HepG2 (cell line): ENCODE data around the gene PLPP3. TPM values are rescaled to one million over a fixed set of nuclear protein-coding genes. Genes with fewer than 3 reads are reported as not detected.

Experiments used
- ARNTL ChIP-seq: sonication (generic); formaldehyde crosslinking; IDR thresholded peaks from 2 replicates; pipeline ENCODE4 v1.4.0; 2020; ENCODE audit warnings: mild to moderate bottlenecking, missing genetic modification reagents
- ATF2 ChIP-seq: sonication (generic); formaldehyde crosslinking; IDR thresholded peaks from 2 replicates; pipeline ENCODE4 v1.4.0; 2020; ENCODE audit warnings: missing genetic modification reagents
- CREM ChIP-seq, 2 experiments: sonication (generic) in 1 of 2; formaldehyde crosslinking in 1 of 2; IDR thresholded peaks; 2 replicates each; pipeline versions ENCODE4 v1.4.0 to v1.6.1; 2016 to 2020; ENCODE audit warnings: antibody characterized with exemption in 1 of 2, mild to moderate bottlenecking in 1 of 2, missing genetic modification reagents in 1 of 2
- FOXA3 ChIP-seq: IDR thresholded peaks from 2 replicates; pipeline ENCODE4 v1.6.1; 2016; ENCODE audit warnings: missing genetic modification reagents, missing compliant biosample characterization
- GATAD1 ChIP-seq: IDR thresholded peaks from 2 replicates; pipeline ENCODE4 v1.6.1; 2016; ENCODE audit warnings: missing genetic modification reagents, missing compliant biosample characterization
- GLI4 ChIP-seq: sonication (generic); formaldehyde crosslinking; IDR thresholded peaks from 2 replicates; pipeline ENCODE4 v1.5.1; 2020; ENCODE audit warnings: missing genetic modification reagents, mild to moderate bottlenecking, moderate library complexity, borderline replicate concordance
- KDM5B ChIP-seq: sonication (generic); formaldehyde crosslinking; IDR thresholded peaks from 2 replicates; pipeline ENCODE4 v1.4.0; 2020; ENCODE audit warnings: missing genetic modification reagents, mild to moderate bottlenecking, borderline replicate concordance
- NR2F2 ChIP-seq: IDR thresholded peaks from 2 replicates; pipeline ENCODE4 v1.6.1; 2012; ENCODE audit warnings: low read depth, inconsistent platforms, borderline replicate concordance
- PATZ1 ChIP-seq: sonication (generic); formaldehyde crosslinking; IDR thresholded peaks from 2 replicates; pipeline ENCODE4 v1.4.0; 2020; ENCODE audit warnings: missing genetic modification reagents
- POLR2AphosphoS5 ChIP-seq: IDR thresholded peaks from 2 replicates; pipeline ENCODE4 v1.6.1; 2012; ENCODE audit warnings: low read depth, low read length
- REST ChIP-seq, 2 experiments: IDR thresholded peaks; 2 replicates each; pipeline ENCODE4 v1.6.1; 2011 to 2012; ENCODE audit warnings: low read length in 2 of 2, borderline replicate concordance in 1 of 2, low read depth in 1 of 2, mild to moderate bottlenecking in 1 of 2, moderate library complexity in 1 of 2
- SRSF4 ChIP-seq: fragments of 200-400 bp; formaldehyde crosslinking; IDR thresholded peaks from one replicate; pipeline ENCODE4 v1.6.1; 2018; ENCODE audit warnings: mild to moderate bottlenecking, low read depth, low read length, moderate library complexity; ENCODE audit not compliant: poor library complexity, severe bottlenecking
- TGIF2 ChIP-seq: IDR thresholded peaks from 2 replicates; pipeline ENCODE4 v1.6.1; 2016; ENCODE audit warnings: control low read depth, missing compliant biosample characterization
- YY1 ChIP-seq: IDR thresholded peaks from 2 replicates; pipeline ENCODE4 v1.6.1; 2011; ENCODE audit warnings: low read length, low read depth, moderate library complexity, mild to moderate bottlenecking; ENCODE audit not compliant: insufficient read depth, insufficient replicate concordance
- ZNF30 ChIP-seq: sonication (generic); formaldehyde crosslinking; IDR thresholded peaks from 2 replicates; pipeline ENCODE4 v1.5.0; 2020; ENCODE audit warnings: mild to moderate bottlenecking, missing genetic modification reagents
- ZNF512 ChIP-seq: sonication (generic); formaldehyde crosslinking; IDR thresholded peaks from 2 replicates; pipeline ENCODE4 v1.4.0; 2020; ENCODE audit warnings: mild to moderate bottlenecking, missing genetic modification reagents
- ZNF530 ChIP-seq: sonication (generic); formaldehyde crosslinking; IDR thresholded peaks from 2 replicates; pipeline ENCODE4 v1.5.0; 2020; ENCODE audit warnings: low read depth, mild to moderate bottlenecking, missing genetic modification reagents
- ZNF644 ChIP-seq: IDR thresholded peaks from 2 replicates; pipeline ENCODE4 v1.6.1; 2016; ENCODE audit warnings: low read depth
- ZNF816 ChIP-seq: sonication (generic); formaldehyde crosslinking; IDR thresholded peaks from 2 replicates; pipeline ENCODE4 v1.8.0; 2022; ENCODE audit warnings: missing genetic modification reagents, mild to moderate bottlenecking, borderline replicate concordance
- polyA plus RNA-seq, 8 experiments: library from polyadenylated mRNA; depleted of rRNA in 3 of 8; stranded (reverse) in 7 of 8; unstranded in 1 of 8; fragments of >200 nt; fragmentation: Illumina TruSeq in 4 of 8; extraction: Trizol in 4 of 8; gene quantifications; 2 replicates each; pipeline versions ENCODE4 v1.2.1 to v1.2.3, GENCODE V29; 2011 to 2016; ENCODE audit warnings: low read depth in 4 of 8, missing spikeins in 1 of 8, mixed read lengths in 1 of 8; ENCODE audit not compliant: insufficient read depth in 1 of 8
- total RNA-seq, 5 experiments: library from RNA; depleted of rRNA; stranded (reverse); fragments of >200 nt; fragmentation: Illumina TruSeq; extraction: Trizol; gene quantifications; 2 replicates each; pipeline ENCODE4 v1.2.3, GENCODE V29; 2016; ENCODE audit warnings: low read depth in 1 of 5
- TF ChIP-seq, protein P1 (sequence below): sonication (generic); formaldehyde crosslinking; IDR thresholded peaks from 2 replicates; pipeline ENCODE4 v1.8.0; 2022; ENCODE audit warnings: missing genetic modification reagents, mild to moderate bottlenecking, borderline replicate concordance

The PLPP3 gene
- total and polyA plus RNA-seq, 2 of the 13 experiments (the other 11 are each of a cell fraction or from before 2014, with no cell fraction given), result 49.7 to 65.8 TPM

GRCh38 chr1:56563568-56563967, 15.8 kb downstream of the PLPP3 start (continued):
- TF ChIP-seq ARNTL (CRISPR knock-in tag) (0 out of 2 replicates have a peak, but pooled peaks have one; percentile 48), TGIF2 (CRISPR knock-in tag) (peak; percentile 54; the same call in 1 of the 2 replicates), SRSF4 (no peak), GLI4 (no peak), REST (IDR thresholded peaks at IDR 0.05; ENCODE audit: borderline replicate concordance in 1 of 2, low read depth in 1 of 2, low read length in 2 of 2) (no peak), ZNF816 (CRISPR knock-in tag) (no peak), GATAD1 (CRISPR knock-in tag) (0 out of 2 replicates have a peak, but pooled peaks have one; percentile 27), ATF2 (peak; percentile 56; the same call in 1 of the 2 replicates), ZNF530 (CRISPR knock-in tag) (no peak), FOXA3 (CRISPR knock-in tag) (peak; percentile 70), NR2F2 (0 out of 2 replicates have a peak, but pooled peaks have one; percentile 22), KDM5B (CRISPR knock-in tag) (no peak), ZNF30 (no peak), POLR2AphosphoS5 (peak; percentile 8; the same call in 1 of the 2 replicates), ZNF644 (CRISPR knock-in tag) (peak; percentile 54; the same call in 1 of the 2 replicates), YY1 (no peak), ZNF512 (CRISPR knock-in tag) (no peak), PATZ1 (CRISPR knock-in tag) (peak; percentile 13; the same call in 1 of the 2 replicates), CREM (IDR thresholded peaks at IDR 0.05) (peak; percentile 57; the same call in 1 of the 2 replicates), CREM (CRISPR knock-in tag; IDR thresholded peaks at IDR 0.05) (no peak)
- TF ChIP-seq, protein P1, sequence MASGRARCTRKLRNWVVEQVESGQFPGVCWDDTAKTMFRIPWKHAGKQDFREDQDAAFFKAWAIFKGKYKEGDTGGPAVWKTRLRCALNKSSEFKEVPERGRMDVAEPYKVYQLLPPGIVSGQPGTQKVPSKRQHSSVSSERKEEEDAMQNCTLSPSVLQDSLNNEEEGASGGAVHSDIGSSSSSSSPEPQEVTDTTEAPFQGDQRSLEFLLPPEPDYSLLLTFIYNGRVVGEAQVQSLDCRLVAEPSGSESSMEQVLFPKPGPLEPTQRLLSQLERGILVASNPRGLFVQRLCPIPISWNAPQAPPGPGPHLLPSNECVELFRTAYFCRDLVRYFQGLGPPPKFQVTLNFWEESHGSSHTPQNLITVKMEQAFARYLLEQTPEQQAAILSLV (CRISPR knock-in tag), result no peak
